Measurements from ENCODE around the gene OR2A42.
"Not testable (repeated sequence)": the region's sequence is repeated elsewhere in the genome, so short reads cannot be mapped to it uniquely, and the experiment has no call there.

DNA sequence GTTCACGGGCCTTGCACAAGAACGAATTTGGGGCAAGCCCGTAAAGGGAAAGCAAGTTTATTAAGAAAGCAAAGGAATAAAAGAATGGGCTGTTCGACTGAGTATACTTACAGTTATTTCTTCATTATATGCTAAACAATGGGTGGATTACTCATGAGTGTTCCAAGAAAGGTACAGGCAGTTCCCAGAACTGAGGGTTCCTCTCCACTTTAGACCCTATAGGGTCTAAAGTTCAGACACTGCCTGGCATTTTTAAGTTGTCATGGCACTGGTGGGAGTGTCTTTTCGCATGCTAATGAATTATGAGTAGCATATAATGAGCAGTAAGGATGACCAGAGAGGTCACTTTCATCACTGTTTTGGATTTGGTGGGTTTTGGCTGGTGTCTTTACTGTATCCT lies 34.1 kb downstream of the OR2A42 start:
- TF ChIP-seq, protein P1, sequence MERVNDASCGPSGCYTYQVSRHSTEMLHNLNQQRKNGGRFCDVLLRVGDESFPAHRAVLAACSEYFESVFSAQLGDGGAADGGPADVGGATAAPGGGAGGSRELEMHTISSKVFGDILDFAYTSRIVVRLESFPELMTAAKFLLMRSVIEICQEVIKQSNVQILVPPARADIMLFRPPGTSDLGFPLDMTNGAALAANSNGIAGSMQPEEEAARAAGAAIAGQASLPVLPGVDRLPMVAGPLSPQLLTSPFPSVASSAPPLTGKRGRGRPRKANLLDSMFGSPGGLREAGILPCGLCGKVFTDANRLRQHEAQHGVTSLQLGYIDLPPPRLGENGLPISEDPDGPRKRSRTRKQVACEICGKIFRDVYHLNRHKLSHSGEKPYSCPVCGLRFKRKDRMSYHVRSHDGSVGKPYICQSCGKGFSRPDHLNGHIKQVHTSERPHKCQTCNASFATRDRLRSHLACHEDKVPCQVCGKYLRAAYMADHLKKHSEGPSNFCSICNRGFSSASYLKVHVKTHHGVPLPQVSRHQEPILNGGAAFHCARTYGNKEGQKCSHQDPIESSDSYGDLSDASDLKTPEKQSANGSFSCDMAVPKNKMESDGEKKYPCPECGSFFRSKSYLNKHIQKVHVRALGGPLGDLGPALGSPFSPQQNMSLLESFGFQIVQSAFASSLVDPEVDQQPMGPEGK (CRISPR knock-in tag; IDR thresholded peaks at IDR 0.05; ENCODE audit: borderline replicate concordance): not testable (repeated sequence)
- not testable (repeated sequence) for TF ChIP-seq ZFP30 (CRISPR knock-in tag; IDR thresholded peaks at IDR 0.05); ARNTL (CRISPR knock-in tag; IDR thresholded peaks at IDR 0.05; ENCODE audit: borderline replicate concordance, low read depth); ZNF8 (CRISPR knock-in tag; IDR thresholded peaks at IDR 0.05); TSHZ2 (CRISPR knock-in tag; IDR thresholded peaks at IDR 0.05); ESRRG (CRISPR knock-in tag; IDR thresholded peaks at IDR 0.05); BACH2 (CRISPR knock-in tag; IDR thresholded peaks at IDR 0.05; ENCODE audit: borderline replicate concordance); SNAI2 (CRISPR knock-in tag; IDR thresholded peaks at IDR 0.05); CSDC2 (CRISPR knock-in tag; IDR thresholded peaks at IDR 0.05); ZC3H10 (CRISPR knock-in tag; IDR thresholded peaks at IDR 0.05); PPARA (CRISPR knock-in tag; IDR thresholded peaks at IDR 0.05; ENCODE audit: borderline replicate concordance); ZFP3 (CRISPR knock-in tag; IDR thresholded peaks at IDR 0.05); OSR1 (CRISPR knock-in tag; IDR thresholded peaks at IDR 0.05)
- TF ChIP-seq, protein P2, sequence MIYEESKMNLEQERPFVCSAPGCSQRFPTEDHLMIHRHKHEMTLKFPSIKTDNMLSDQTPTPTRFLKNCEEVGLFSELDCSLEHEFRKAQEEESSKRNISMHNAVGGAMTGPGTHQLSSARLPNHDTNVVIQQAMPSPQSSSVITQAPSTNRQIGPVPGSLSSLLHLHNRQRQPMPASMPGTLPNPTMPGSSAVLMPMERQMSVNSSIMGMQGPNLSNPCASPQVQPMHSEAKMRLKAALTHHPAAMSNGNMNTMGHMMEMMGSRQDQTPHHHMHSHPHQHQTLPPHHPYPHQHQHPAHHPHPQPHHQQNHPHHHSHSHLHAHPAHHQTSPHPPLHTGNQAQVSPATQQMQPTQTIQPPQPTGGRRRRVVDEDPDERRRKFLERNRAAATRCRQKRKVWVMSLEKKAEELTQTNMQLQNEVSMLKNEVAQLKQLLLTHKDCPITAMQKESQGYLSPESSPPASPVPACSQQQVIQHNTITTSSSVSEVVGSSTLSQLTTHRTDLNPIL (CRISPR knock-in tag; IDR thresholded peaks at IDR 0.05; ENCODE audit: low read depth): not testable (repeated sequence)
